CD14-positive monocyte (primary cell): ENCODE data around the gene VRTN. TPM values are rescaled to one million over a fixed set of nuclear protein-coding genes. Genes with fewer than 3 reads are reported as not detected.

ENCODE experiments used
- DNase-seq, 3 donors: peaks; one replicate each; pipeline ENCODE4 v3.0.0-alpha.2; 2011 to 2022
- H2AFZ ChIP-seq: 2 replicates; pipeline ENCODE4 v1.6.0; 2012; ENCODE audit warnings: mild to moderate bottlenecking, low read depth, low read length, inconsistent platforms; ENCODE audit not compliant: insufficient read depth, poor library complexity, severe bottlenecking
- H3K27ac ChIP-seq, 2 donors: 1 replicate in 1 of 2; 2 replicates in 1 of 2; pipeline ENCODE4 v1.5.1; 2012 to 2013; ENCODE audit warnings: low read length in 2 of 2, control low read depth in 1 of 2, inconsistent platforms in 1 of 2, low read depth in 1 of 2, mild to moderate bottlenecking in 1 of 2
- H3K27me3 ChIP-seq, 2 donors: one replicate each; pipeline versions ENCODE4 v1.6.0 to v1.6.1; 2011 to 2013; ENCODE audit warnings: low read length in 2 of 2; ENCODE audit not compliant: control insufficient read depth in 2 of 2, insufficient read depth in 2 of 2
- H3K36me3 ChIP-seq, 2 donors: replicated peaks in 1 of 2; 1 replicate in 1 of 2; 2 replicates in 1 of 2; pipeline versions ENCODE4 v1.5.1 to v1.6.1; 2012 to 2013; ENCODE audit warnings: low read length in 2 of 2, control low read depth in 1 of 2, inconsistent platforms in 1 of 2, mild to moderate bottlenecking in 1 of 2; ENCODE audit not compliant: insufficient read depth in 2 of 2, control insufficient read depth in 1 of 2
- H3K4me1 ChIP-seq, 2 donors: 1 replicate in 1 of 2; 2 replicates in 1 of 2; pipeline versions ENCODE4 v1.5.1 to v1.6.1; 2012 to 2013; ENCODE audit warnings: low read length in 2 of 2, control low read depth in 1 of 2, inconsistent platforms in 1 of 2, mild to moderate bottlenecking in 1 of 2, moderate library complexity in 1 of 2; ENCODE audit not compliant: insufficient read depth in 2 of 2, control insufficient read depth in 1 of 2
- H3K4me2 ChIP-seq: replicated peaks from 2 replicates; pipeline ENCODE3; 2012; ENCODE audit warnings: low read length, moderate library complexity, mild to moderate bottlenecking; ENCODE audit not compliant: poor library complexity, severe bottlenecking; ENCODE audit errors: extremely low read depth
- H3K4me3 ChIP-seq, 3 experiments: fragments of 200-600 bp in 1 of 3; sonication (generic) in 1 of 3; replicated peaks in 1 of 3; 1 replicate in 2 of 3; 2 replicates in 1 of 3; pipeline ENCODE4 v1.5.1; 2011 to 2013; ENCODE audit warnings: low read length in 3 of 3, mild to moderate bottlenecking in 3 of 3, control low read depth in 2 of 3, low read depth in 2 of 3, inconsistent platforms in 1 of 3, moderate library complexity in 1 of 3
- H3K79me2 ChIP-seq: 2 replicates; pipeline ENCODE4 v1.6.0; 2012; ENCODE audit warnings: mild to moderate bottlenecking, control low read depth, inconsistent platforms, low read length, moderate library complexity; ENCODE audit not compliant: insufficient read depth
- H3K9ac ChIP-seq: 2 replicates; pipeline ENCODE4 v1.6.0; 2017; ENCODE audit warnings: low read length, mild to moderate bottlenecking; ENCODE audit not compliant: insufficient read depth, poor library complexity, severe bottlenecking
- H3K9me3 ChIP-seq, 2 donors: replicated peaks in 1 of 2; 1 replicate in 1 of 2; 2 replicates in 1 of 2; pipeline versions ENCODE4 v1.5.1 to v1.6.1; 2012 to 2013; ENCODE audit warnings: low read length in 2 of 2, control low read depth in 1 of 2; ENCODE audit not compliant: control insufficient read depth in 1 of 2, insufficient read depth in 1 of 2
- H4K20me1 ChIP-seq: 2 replicates; pipeline ENCODE4 v1.6.0; 2012; ENCODE audit warnings: mild to moderate bottlenecking, low read length, control low read depth, moderate library complexity; ENCODE audit not compliant: insufficient read depth
- H3K27ac Mint-ChIP-seq, 7 donors: one replicate each; pipeline ENCODE4 v1.8.0; 2020; ENCODE audit warnings: mild to moderate bottlenecking in 7 of 7, mixed read lengths in 7 of 7, moderate library complexity in 6 of 7, inconsistent platforms in 2 of 7
- H3K27me3 Mint-ChIP-seq, 3 donors: one replicate each; pipeline ENCODE4 v1.8.0; 2021 to 2022; ENCODE audit warnings: low read depth in 3 of 3, mild to moderate bottlenecking in 3 of 3, mixed read lengths in 3 of 3, moderate library complexity in 3 of 3, inconsistent platforms in 1 of 3
- H3K36me3 Mint-ChIP-seq, 2 donors: one replicate each; pipeline ENCODE4 v1.8.0; 2020; ENCODE audit warnings: mixed read lengths in 2 of 2, inconsistent platforms in 1 of 2, mild to moderate bottlenecking in 1 of 2
- H3K4me1 Mint-ChIP-seq: one replicate; pipeline ENCODE4 v1.8.0; 2020; ENCODE audit warnings: mild to moderate bottlenecking, mixed read lengths
- H3K4me3 Mint-ChIP-seq, 2 donors: one replicate each; pipeline ENCODE4 v1.8.0; 2020; ENCODE audit warnings: mild to moderate bottlenecking in 2 of 2, mixed read lengths in 2 of 2, moderate library complexity in 1 of 2
- H3K9me3 Mint-ChIP-seq, 7 donors: one replicate each; pipeline ENCODE4 v1.8.0; 2020 to 2022; ENCODE audit warnings: mixed read lengths in 7 of 7, mild to moderate bottlenecking in 6 of 7, moderate library complexity in 6 of 7, inconsistent platforms in 2 of 7
- WGBS: methylation state at CpG from one replicate; pipeline ENCODE4 v1.1.5; 2013; ENCODE audit warnings: missing lambda C conversion rate; ENCODE audit not compliant: insufficient coverage; 5-methylcytosine and 5-hydroxymethylcytosine counted together
- intact Hi-C, 2 donors: fragments of 100-400 bp; cut with micrococcal nuclease; formaldehyde crosslinking; loops; one replicate each; pipeline versions ENCODE4 v1.15.0 to v1.15.1; 2023
- polyA plus RNA-seq, 3 donors: library from polyadenylated mRNA; depleted of rRNA in 1 of 3; unstranded in 2 of 3; stranded (reverse) in 1 of 3; fragments of 300-500 nt in 2 of 3; fragments of >200 nt in 1 of 3; fragmentation: Illumina TruSeq in 2 of 3; gene quantifications; 1 replicate in 2 of 3; 2 replicates in 1 of 3; pipeline ENCODE4 v1.2.3, GENCODE V29; 2012 to 2021
- TF ChIP-seq, protein P1 (sequence below): fragments of 200-600 bp; IDR thresholded peaks from one replicate; pipeline ENCODE4 v1.8.0; 2022; ENCODE audit warnings: antibody characterized with exemption, mild to moderate bottlenecking

The VRTN gene
- polyA plus RNA-seq, 3 donors, result not detected

GRCh38 chr14:74403619-74404417, 55.5 kb downstream of the VRTN start:
- Histone ChIP-seq H3K27me3 (no peaks in the 10 kb centered on the region), H3K9me3 (no peaks in the 10 kb centered on the region), H2AFZ (no peak overlapping the region), H3K36me3 (no peaks in the 10 kb centered on the region), H3K27ac (no peak overlapping the region), H3K4me1 (peaks cover 21 to 22% of the 10 kb centered on the region in 2 donors), H3K79me2 (no peaks in the 10 kb centered on the region), H4K20me1 (no peaks in the 10 kb centered on the region), H3K4me2 (no peak overlapping the region), H3K4me3 (no peak overlapping the region), H3K9ac (no peak overlapping the region)
- Mint-ChIP-seq H3K4me3 (no peak overlapping the region), H3K27ac (peak overlapping the region in 1 of 7 donors; percentile 20), H3K9me3 (no peaks in the 10 kb centered on the region), H3K4me1 (peaks cover 24% of the 10 kb centered on the region), H3K36me3 (no peaks in the 10 kb centered on the region), H3K27me3 (peaks cover 7 to 10% (median 9%) of the 10 kb centered on the region in 3 donors)
- intact Hi-C loops, result no loop called here
- DNase-seq, result no peak
- 98% methylated on average over 6 of the region's 12 CpGs for WGBS
- TF ChIP-seq, protein P1, sequence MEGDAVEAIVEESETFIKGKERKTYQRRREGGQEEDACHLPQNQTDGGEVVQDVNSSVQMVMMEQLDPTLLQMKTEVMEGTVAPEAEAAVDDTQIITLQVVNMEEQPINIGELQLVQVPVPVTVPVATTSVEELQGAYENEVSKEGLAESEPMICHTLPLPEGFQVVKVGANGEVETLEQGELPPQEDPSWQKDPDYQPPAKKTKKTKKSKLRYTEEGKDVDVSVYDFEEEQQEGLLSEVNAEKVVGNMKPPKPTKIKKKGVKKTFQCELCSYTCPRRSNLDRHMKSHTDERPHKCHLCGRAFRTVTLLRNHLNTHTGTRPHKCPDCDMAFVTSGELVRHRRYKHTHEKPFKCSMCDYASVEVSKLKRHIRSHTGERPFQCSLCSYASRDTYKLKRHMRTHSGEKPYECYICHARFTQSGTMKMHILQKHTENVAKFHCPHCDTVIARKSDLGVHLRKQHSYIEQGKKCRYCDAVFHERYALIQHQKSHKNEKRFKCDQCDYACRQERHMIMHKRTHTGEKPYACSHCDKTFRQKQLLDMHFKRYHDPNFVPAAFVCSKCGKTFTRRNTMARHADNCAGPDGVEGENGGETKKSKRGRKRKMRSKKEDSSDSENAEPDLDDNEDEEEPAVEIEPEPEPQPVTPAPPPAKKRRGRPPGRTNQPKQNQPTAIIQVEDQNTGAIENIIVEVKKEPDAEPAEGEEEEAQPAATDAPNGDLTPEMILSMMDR, result no peak

DNA sequence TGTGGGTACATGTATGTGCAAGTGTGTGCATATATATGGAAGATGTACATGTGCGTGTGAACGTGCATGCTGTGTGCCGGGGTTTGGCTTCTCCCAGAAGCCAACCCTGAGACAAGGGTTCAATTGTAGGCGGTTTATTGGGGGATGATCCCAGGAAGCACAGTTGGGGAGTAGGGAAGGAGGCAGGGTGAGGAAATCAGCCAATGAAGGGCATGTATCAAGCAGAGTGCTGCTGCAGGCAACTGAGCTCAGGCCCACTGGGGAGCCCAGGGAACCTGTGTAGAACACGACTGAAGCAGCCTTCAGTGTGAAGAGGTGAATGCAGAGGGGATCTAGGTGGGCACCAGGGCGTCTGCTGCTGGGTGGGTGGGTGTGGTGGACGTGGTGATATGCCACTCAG, 56.2 kb downstream of the VRTN start:
- intact Hi-C loops, result no loop called here
- Histone ChIP-seq H3K4me3 (no peak overlapping the region), H3K27ac (no peak overlapping the region), H3K9ac (no peak overlapping the region), H4K20me1 (no peaks in the 10 kb centered on the region), H3K4me1 (peaks cover 21 to 22% of the 10 kb centered on the region in 2 donors), H3K9me3 (no peaks in the 10 kb centered on the region), H3K36me3 (no peaks in the 10 kb centered on the region), H3K4me2 (no peak overlapping the region), H3K79me2 (no peaks in the 10 kb centered on the region), H2AFZ (no peak overlapping the region), H3K27me3 (no peaks in the 10 kb centered on the region)
- Mint-ChIP-seq H3K4me1 (peaks cover 24% of the 10 kb centered on the region), H3K4me3 (no peak overlapping the region), H3K27ac (no peak overlapping the region), H3K36me3 (no peaks in the 10 kb centered on the region), H3K27me3 (peaks cover 7 to 9% (median 9%) of the 10 kb centered on the region in 3 donors), H3K9me3 (no peaks in the 10 kb centered on the region)
- WGBS, result 89% methylated on average over 7 of the region's 7 CpGs
- DNase-seq, result no peak
- TF ChIP-seq, protein P1, result no peak
